Measurements from ENCODE around the gene OGFOD2.

The OGFOD2 gene

DNA sequence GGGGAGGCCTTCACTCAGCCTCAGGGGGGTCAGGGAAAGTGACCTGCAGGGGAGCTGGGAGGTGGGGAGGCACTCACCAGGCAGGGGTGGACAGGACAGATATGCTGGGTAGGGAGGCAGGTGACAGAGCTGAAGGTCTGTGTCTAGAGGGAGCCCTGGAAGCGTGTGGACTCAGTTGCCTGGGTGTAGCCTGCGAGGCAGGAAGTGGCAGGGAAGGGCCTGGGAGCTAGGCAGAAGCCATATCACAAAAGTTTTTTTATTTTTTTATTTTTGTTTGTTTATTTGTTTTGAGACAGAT lies 44.7 kb downstream of the OGFOD2 start:
- TF ChIP-seq, protein P1, sequence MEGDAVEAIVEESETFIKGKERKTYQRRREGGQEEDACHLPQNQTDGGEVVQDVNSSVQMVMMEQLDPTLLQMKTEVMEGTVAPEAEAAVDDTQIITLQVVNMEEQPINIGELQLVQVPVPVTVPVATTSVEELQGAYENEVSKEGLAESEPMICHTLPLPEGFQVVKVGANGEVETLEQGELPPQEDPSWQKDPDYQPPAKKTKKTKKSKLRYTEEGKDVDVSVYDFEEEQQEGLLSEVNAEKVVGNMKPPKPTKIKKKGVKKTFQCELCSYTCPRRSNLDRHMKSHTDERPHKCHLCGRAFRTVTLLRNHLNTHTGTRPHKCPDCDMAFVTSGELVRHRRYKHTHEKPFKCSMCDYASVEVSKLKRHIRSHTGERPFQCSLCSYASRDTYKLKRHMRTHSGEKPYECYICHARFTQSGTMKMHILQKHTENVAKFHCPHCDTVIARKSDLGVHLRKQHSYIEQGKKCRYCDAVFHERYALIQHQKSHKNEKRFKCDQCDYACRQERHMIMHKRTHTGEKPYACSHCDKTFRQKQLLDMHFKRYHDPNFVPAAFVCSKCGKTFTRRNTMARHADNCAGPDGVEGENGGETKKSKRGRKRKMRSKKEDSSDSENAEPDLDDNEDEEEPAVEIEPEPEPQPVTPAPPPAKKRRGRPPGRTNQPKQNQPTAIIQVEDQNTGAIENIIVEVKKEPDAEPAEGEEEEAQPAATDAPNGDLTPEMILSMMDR (IDR thresholded peaks at IDR 0.05), result no peak
- H3K27ac ChIP-seq, result no peak overlapping the region
- no peak for DNase-seq (ENCODE audit: low spot score)
- no peak overlapping the region for H3K4me3 ChIP-seq

DNA sequence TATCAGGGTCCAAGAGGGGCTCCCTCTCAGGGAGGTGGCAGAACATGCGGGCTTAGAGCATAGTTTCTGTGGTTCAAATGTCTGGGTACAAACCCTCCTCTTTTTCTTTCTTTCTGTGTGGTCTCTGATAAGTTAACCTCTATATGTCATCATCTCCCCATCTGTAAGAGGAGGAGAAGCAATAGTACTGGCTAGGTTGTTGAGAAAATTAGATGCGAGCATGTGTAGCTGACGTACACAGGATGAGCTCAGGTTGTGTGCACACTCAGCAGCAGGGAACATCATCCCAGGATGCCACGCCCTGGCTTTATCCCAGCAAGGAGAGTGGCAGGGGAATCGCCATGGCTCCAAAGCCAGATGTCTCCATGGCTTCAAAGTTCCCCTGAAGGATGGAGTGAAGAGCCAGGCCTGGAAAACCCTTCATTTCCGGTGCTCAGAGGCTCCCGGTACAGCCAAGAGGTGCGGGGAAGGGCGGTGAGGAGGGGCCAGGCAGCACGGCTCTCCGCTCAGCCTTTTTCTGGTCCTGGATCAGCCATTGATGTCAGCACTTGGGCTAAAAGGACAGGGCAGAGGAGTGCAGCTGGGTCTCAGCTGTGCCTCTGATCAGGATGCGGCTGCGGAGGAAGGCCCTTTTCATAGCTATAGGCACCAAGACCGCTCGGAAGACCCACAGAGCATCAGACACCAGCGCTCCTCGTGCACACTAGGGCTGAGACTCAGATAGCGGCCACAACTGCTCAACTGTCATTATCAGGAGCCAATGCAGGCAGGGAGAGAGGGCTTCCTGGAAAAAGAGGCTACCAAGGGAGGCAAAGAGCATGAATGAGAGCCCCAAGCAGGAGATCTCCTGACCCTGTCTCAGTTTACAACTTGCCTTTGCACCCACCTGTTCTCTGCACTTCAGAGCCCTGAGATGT lies 46.9 kb downstream of the OGFOD2 start:
- no peak for DNase-seq (ENCODE audit: low spot score)
- Histone ChIP-seq H3K27ac (no peak overlapping the region), H3K4me3 (no peak overlapping the region)
- TF ChIP-seq, protein P1 (IDR thresholded peaks at IDR 0.05), result no peak

DNA sequence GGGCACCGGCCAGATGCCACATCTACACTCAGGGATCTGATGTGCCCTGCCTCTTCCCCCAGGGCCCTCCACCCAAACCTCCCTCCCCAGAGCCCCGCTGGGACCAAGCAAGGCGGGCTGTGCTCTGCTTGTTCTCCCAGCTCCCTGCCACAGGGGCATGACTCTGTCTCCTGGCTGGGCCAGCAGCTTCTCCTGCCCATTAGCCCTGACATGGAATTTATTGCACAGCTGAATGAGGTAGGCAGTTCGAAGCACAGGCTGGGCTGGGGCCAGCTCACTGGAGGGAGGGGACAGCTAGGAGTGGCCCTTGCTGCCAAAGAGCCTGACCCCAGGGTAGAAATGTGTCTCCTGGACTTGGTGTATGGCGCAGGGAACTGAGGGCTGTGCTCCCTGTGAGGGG lies 47.8 kb downstream of the OGFOD2 start:
- DNase-seq (ENCODE audit: low spot score), result no peak
- Histone ChIP-seq H3K27ac (no peak overlapping the region), H3K4me3 (no peak overlapping the region)
- TF ChIP-seq, protein P1 (IDR thresholded peaks at IDR 0.05), result no peak

DNA sequence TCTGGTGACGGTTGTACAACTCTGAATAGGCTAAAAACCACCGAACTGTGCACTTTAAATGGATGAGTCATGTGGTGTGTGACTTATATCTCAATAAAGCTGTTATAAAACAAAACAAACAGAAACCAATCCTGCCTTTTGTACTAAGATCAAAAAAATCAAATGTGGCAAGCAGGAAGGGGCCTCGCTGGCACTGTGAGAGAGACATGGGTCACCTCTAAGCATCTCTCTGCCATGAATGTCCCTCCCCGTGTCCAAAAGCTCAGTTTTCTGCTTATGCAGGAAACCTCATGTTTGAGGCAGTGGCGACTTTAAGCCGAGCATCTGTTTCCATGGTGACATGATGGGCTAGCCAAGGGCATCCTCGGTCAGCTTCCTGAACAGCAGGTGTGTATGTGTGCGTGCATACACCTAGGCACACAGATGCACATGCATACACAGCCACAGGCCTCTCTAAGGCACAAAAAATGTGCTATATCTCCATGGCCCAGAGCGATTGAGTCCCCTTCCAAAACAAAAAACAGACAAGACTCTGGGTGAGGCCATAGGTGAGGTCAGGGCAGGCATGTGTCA lies 49.9 kb downstream of the OGFOD2 start:
- Histone ChIP-seq H3K4me3 (no peak overlapping the region), H3K27ac (no peak overlapping the region)
- TF ChIP-seq, protein P1 (IDR thresholded peaks at IDR 0.05), result no peak
- DNase-seq (ENCODE audit: low spot score), result no peak

DNA sequence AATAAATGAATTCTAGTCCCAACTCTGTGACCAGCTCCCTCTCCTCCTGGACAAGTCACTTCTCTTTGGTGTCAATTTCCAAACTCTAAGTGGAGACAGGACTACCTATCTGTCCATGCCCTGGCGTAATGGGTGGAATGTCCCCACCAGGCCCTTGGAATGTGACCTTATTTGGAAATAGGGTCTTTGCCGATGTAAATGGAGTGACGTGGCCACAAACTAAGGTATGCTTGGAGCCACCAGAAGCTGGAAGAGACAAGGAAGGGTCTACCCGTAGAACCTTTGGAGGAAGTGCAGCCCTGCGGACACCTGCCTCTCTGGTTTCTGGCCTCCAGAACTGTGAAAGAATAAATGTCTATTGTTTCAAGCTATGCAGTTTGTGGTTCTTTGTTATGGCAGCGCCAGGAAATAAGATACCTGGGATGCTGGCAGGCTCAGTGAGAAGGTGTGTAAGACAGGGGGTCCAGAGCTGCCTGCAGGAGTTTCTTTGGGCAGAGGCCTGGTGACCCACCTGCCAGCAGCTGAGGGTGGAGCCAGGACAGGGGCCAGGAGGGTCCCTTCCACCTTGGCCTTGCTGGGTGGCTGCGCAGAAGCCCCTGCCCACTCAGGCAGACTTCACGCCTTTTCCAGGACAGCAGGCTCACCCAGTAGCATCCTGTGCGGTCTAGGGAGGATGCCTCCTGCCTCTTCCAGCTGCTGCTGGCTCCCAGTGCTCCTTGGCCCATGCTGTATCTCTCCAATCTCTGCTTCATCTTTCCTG lies 51.2 kb downstream of the OGFOD2 start:
- H3K27ac ChIP-seq, result no peak overlapping the region
- H3K4me3 ChIP-seq, result no peak overlapping the region
- TF ChIP-seq, protein P1 (IDR thresholded peaks at IDR 0.05), result no peak
- DNase-seq (ENCODE audit: low spot score), result no peak

DNA sequence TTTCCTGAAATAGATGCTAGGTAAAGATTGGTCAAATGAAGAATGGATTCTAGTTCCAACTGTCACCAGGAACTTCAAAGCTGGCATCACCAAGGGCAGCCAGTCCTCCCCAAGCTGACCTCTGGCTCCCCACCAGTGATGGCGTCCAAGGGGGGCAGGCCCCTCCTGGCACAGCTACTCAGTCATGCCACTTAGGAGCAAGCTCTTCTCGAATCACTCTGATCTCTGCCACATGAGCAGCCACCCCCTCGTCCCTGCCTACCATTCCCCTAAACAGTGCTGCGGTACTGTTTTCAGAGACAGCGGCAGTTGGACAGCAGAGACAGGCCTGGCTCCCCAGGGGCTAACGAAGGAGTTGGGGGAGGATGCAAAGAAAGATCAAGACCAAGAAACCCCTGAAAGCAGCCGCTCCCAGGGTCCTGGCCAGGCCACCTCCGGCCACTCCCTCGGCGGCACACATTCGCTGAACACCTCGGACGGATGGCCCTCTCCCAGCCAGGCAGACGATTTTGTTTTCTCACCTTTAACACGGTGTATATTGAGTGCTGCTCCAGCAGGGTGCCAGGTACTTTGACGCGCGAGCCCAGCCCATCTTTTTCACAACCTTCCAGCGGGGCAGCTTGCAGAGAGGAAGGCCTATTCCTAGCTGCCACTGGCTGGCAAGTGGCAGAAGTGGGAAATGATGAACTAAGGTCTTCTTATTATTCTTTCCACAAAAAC lies 52.8 kb downstream of the OGFOD2 start:
- Histone ChIP-seq H3K4me3 (no peak overlapping the region), H3K27ac (no peak overlapping the region)
- DNase-seq (ENCODE audit: low spot score), result no peak
- TF ChIP-seq, protein P1 (IDR thresholded peaks at IDR 0.05), result no peak

All from coronary artery (tissue), 2 donors.